ENCODE data around the gene UBL3. TPM values are rescaled to one million over a fixed set of nuclear protein-coding genes. Genes with fewer than 3 reads are reported as not detected.

Gene UBL3
- total and polyA plus RNA-seq, 2 of the 8 experiments (the other 6 are each of a cell fraction or from before 2014, with no cell fraction given) = 5.3 to 16.1 TPM

DNA sequence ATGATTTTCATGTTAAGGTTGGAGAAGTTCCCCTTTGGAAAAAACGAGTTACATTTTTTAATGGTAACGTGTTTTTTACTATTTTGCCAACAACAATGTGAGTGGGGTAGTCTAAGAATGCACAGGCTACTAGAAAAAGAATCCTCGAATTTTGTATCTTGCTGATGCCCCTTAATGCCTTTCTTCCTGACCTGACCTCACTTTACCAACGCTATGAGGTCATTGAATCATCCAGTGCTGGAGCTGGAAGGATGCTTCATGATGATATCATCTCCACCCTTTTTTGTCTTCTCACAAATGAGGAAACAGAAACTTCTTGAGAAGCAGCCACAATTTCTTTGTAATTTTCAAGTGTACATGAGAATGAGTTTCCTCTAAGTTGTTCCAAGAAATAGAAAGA lies 8.2 kb upstream of the UBL3 start (continued):
- TF ChIP-seq CTCF (IDR thresholded peaks at IDR 0.05; ENCODE audit: control extremely low read depth in 1 of 3, insufficient read depth in 1 of 3, low read depth in 1 of 3, low read length in 3 of 3) = no peak
- no peak for TF ChIP-seq RXRA (IDR thresholded peaks at IDR 0.05; ENCODE audit: insufficient read depth, low read depth, low read length)
